H9 (cell line): ENCODE results near the gene CAMK2B. TPM values are rescaled to one million over a fixed set of nuclear protein-coding genes. Genes with fewer than 3 reads are reported as not detected.

Experiments used
- DNase-seq: peaks from one replicate; pipeline ENCODE4 v3.0.0-alpha.2; 2017
- H2AFZ ChIP-seq: one replicate; pipeline ENCODE4 v1.6.1; 2013; ENCODE audit warnings: mild to moderate bottlenecking, low read length, control low read depth, moderate library complexity
- H2AK5ac ChIP-seq: 2 replicates; pipeline ENCODE4 v1.6.1; 2013; ENCODE audit warnings: low read length, control low read depth, mixed read lengths; ENCODE audit not compliant: insufficient read length
- H2BK120ac ChIP-seq: one replicate; pipeline ENCODE4 v1.6.1; 2013; ENCODE audit warnings: low read depth, mild to moderate bottlenecking, low read length, control low read depth, inconsistent platforms; ENCODE audit not compliant: poor library complexity, severe bottlenecking
- H2BK12ac ChIP-seq: 2 replicates; pipeline ENCODE4 v1.6.1; 2013; ENCODE audit warnings: low read length, control low read depth, mixed read lengths, low read depth; ENCODE audit not compliant: insufficient read length
- H2BK15ac ChIP-seq: 2 replicates; pipeline ENCODE4 v1.6.1; 2013; ENCODE audit warnings: low read depth, low read length, control low read depth
- H2BK20ac ChIP-seq: one replicate; pipeline ENCODE4 v1.6.1; 2013; ENCODE audit warnings: low read depth, mild to moderate bottlenecking, low read length, control low read depth, inconsistent platforms; ENCODE audit not compliant: poor library complexity, severe bottlenecking
- H2BK5ac ChIP-seq: 2 replicates; pipeline ENCODE4 v1.6.1; 2013; ENCODE audit warnings: low read length, control low read depth, mixed read lengths; ENCODE audit not compliant: insufficient read length
- H3K14ac ChIP-seq: 2 replicates; pipeline ENCODE4 v1.6.1; 2013; ENCODE audit warnings: low read length, control low read depth; ENCODE audit not compliant: insufficient read depth
- H3K18ac ChIP-seq: 2 replicates; pipeline ENCODE4 v1.6.1; 2013; ENCODE audit warnings: low read depth, mild to moderate bottlenecking, mixed read lengths, low read length, control low read depth; ENCODE audit not compliant: insufficient read length
- H3K23ac ChIP-seq: 2 replicates; pipeline ENCODE4 v1.6.1; 2013; ENCODE audit warnings: low read length, control low read depth, mixed read lengths, low read depth; ENCODE audit not compliant: insufficient read length
- H3K23me2 ChIP-seq: 2 replicates; pipeline ENCODE4 v1.6.1; 2013; ENCODE audit warnings: low read depth, mild to moderate bottlenecking, mixed read lengths, low read length, control low read depth; ENCODE audit not compliant: insufficient read length, poor library complexity, severe bottlenecking
- H3K27ac ChIP-seq: 2 replicates; pipeline ENCODE4 v1.5.1; 2013; ENCODE audit warnings: low read length, control low read depth, mixed read lengths, low read depth; ENCODE audit not compliant: insufficient read length
- H3K27me3 ChIP-seq: 2 replicates; pipeline ENCODE4 v1.6.1; 2013; ENCODE audit warnings: low read length, control low read depth, inconsistent platforms; ENCODE audit not compliant: insufficient read depth
- H3K4ac ChIP-seq: 2 replicates; pipeline ENCODE4 v1.6.1; 2013; ENCODE audit warnings: low read depth, mild to moderate bottlenecking, control low read depth, inconsistent platforms, low read length, moderate library complexity
- H3K4me1 ChIP-seq: 2 replicates; pipeline ENCODE4 v1.6.1; 2013; ENCODE audit warnings: low read length, control low read depth, inconsistent platforms; ENCODE audit not compliant: insufficient read depth
- H3K4me2 ChIP-seq: 2 replicates; pipeline ENCODE4 v1.6.1; 2013; ENCODE audit warnings: low read length, control low read depth, mixed read lengths; ENCODE audit not compliant: insufficient read length, insufficient read depth
- H3K56ac ChIP-seq: 2 replicates; pipeline ENCODE4 v1.6.1; 2013; ENCODE audit warnings: low read depth, mild to moderate bottlenecking, mixed read lengths, low read length, control low read depth; ENCODE audit not compliant: insufficient read length
- H3K79me1 ChIP-seq: 2 replicates; pipeline ENCODE4 v1.6.1; 2013; ENCODE audit warnings: low read depth, mild to moderate bottlenecking, moderate library complexity, low read length, control low read depth, inconsistent platforms; ENCODE audit not compliant: insufficient read depth, poor library complexity, severe bottlenecking
- H3K79me2 ChIP-seq: 2 replicates; pipeline ENCODE4 v1.6.1; 2013; ENCODE audit warnings: low read length, control low read depth, inconsistent platforms; ENCODE audit not compliant: insufficient read depth
- H3K9ac ChIP-seq: 2 replicates; pipeline ENCODE4 v1.6.1; 2013; ENCODE audit warnings: low read length, control low read depth, mixed read lengths; ENCODE audit not compliant: insufficient read length; ENCODE audit errors: extremely low read depth
- H3K9me3 ChIP-seq: one replicate; pipeline ENCODE4 v1.6.1; 2013; ENCODE audit warnings: low read depth, low read length, inconsistent platforms; ENCODE audit not compliant: control insufficient read depth
- H3T11ph ChIP-seq: one replicate; pipeline ENCODE4 v1.6.1; 2013; ENCODE audit warnings: mild to moderate bottlenecking, low read length, control low read depth, inconsistent platforms
- H4K20me1 ChIP-seq: one replicate; pipeline ENCODE4 v1.6.1; 2013; ENCODE audit not compliant: control insufficient read depth, insufficient read length, insufficient read depth
- H4K5ac ChIP-seq: 2 replicates; pipeline ENCODE4 v1.6.1; 2013; ENCODE audit warnings: low read depth, mild to moderate bottlenecking, mixed read lengths, low read length, control low read depth; ENCODE audit not compliant: insufficient read length
- H4K8ac ChIP-seq: replicated peaks from 2 replicates; pipeline ENCODE4 v1.6.1; 2013; ENCODE audit warnings: low read length, control low read depth, mixed read lengths, low read depth; ENCODE audit not compliant: insufficient read length
- H4K91ac ChIP-seq: 2 replicates; pipeline ENCODE4 v1.6.1; 2013; ENCODE audit warnings: low read depth, mild to moderate bottlenecking, moderate library complexity, mixed read lengths, low read length, control low read depth; ENCODE audit not compliant: insufficient read length
- H3K27ac Mint-ChIP-seq, 3 experiments: 2 replicates in 2 of 3; 3 replicates in 1 of 3; pipeline ENCODE4 v1.8.0; 2020 to 2021; ENCODE audit warnings: mixed read lengths in 3 of 3, mild to moderate bottlenecking in 1 of 3, moderate library complexity in 1 of 3
- H3K27me3 Mint-ChIP-seq: 2 replicates; pipeline ENCODE4 v1.8.0; 2021; ENCODE audit warnings: low read depth, mild to moderate bottlenecking, moderate library complexity, mixed read lengths
- H3K36me3 Mint-ChIP-seq, 3 experiments: 2 replicates in 2 of 3; 3 replicates in 1 of 3; pipeline ENCODE4 v1.8.0; 2020 to 2021; ENCODE audit warnings: low read depth in 3 of 3, mixed read lengths in 3 of 3; ENCODE audit not compliant: insufficient read depth in 1 of 3
- H3K4me1 Mint-ChIP-seq, 2 experiments: 2 replicates each; pipeline ENCODE4 v1.8.0; 2020; ENCODE audit warnings: mixed read lengths in 2 of 2
- H3K4me3 Mint-ChIP-seq, 2 experiments: 2 replicates in 1 of 2; 3 replicates in 1 of 2; pipeline ENCODE4 v1.8.0; 2020 to 2021; ENCODE audit warnings: mild to moderate bottlenecking in 2 of 2, mixed read lengths in 2 of 2, moderate library complexity in 1 of 2
- H3K9me3 Mint-ChIP-seq, 2 experiments: 2 replicates in 1 of 2; 3 replicates in 1 of 2; pipeline ENCODE4 v1.8.0; 2020; ENCODE audit warnings: mild to moderate bottlenecking in 2 of 2, mixed read lengths in 2 of 2, moderate library complexity in 1 of 2
- WGBS: extraction: QIAGEN DNeasy Blood & Tissue Kit; methylation state at CpG from one replicate; pipeline ENCODE4 v1.1.7; 2013; ENCODE audit warnings: missing lambda C conversion rate, low lambda C conversion rate, mixed read lengths; ENCODE audit not compliant: insufficient read length; ENCODE audit errors: extremely low coverage; 5-methylcytosine and 5-hydroxymethylcytosine counted together
- total RNA-seq: library from RNA; stranded (reverse); gene quantifications from 2 replicates; pipeline ENCODE4 v1.2.1, GENCODE V29; 2021
- TF ChIP-seq, protein P1 (sequence below): fragments of 200-600 bp; sonication (generic); conservative IDR thresholded peaks from 3 replicates; pipeline ENCODE4 v1.8.0; 2021; ENCODE audit warnings: antibody characterized with exemption, mild to moderate bottlenecking

Gene CAMK2B
- total RNA-seq, 1 experiment from 2014 or later: 0.17 TPM

DNA sequence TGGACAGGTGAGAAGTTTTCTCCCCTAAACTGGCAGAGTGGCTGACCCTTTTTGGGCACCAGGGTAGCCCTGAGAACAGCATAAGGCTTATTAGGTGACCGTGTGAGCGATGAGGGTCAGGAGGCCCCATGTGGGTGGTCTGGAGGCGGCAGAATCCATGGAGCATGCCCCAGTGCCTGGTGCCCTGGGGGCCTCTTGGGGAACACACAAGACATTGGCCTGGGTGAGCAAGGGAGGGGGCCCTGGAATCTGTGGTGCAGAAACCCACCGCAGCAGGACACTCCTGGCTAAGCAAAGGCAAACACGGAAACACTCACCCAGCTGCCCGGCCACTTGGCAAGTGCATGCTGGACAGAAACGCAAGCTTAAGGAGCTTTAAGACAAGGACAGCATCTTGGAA lies 95.1 kb downstream of the CAMK2B start:
- Mint-ChIP-seq H3K9me3 (no peaks in the 10 kb centered on the region), H3K4me3 (no peak overlapping the region), H3K27ac (no peak overlapping the region), H3K36me3 (no peaks in the 10 kb centered on the region), H3K4me1 (peaks cover 0 to 7% of the 10 kb centered on the region in 2 experiments; a peak in 2 of 4 replicates), H3K27me3 (no peaks in the 10 kb centered on the region; the same call in 1 of the 2 replicates)
- H3T11ph ChIP-seq: no peak overlapping the region
- no peak overlapping the region for H3K4me2 ChIP-seq
- H3K9ac ChIP-seq: no peak overlapping the region
- H3K27ac ChIP-seq: no peak overlapping the region
- no peak for DNase-seq
- TF ChIP-seq, protein P1, sequence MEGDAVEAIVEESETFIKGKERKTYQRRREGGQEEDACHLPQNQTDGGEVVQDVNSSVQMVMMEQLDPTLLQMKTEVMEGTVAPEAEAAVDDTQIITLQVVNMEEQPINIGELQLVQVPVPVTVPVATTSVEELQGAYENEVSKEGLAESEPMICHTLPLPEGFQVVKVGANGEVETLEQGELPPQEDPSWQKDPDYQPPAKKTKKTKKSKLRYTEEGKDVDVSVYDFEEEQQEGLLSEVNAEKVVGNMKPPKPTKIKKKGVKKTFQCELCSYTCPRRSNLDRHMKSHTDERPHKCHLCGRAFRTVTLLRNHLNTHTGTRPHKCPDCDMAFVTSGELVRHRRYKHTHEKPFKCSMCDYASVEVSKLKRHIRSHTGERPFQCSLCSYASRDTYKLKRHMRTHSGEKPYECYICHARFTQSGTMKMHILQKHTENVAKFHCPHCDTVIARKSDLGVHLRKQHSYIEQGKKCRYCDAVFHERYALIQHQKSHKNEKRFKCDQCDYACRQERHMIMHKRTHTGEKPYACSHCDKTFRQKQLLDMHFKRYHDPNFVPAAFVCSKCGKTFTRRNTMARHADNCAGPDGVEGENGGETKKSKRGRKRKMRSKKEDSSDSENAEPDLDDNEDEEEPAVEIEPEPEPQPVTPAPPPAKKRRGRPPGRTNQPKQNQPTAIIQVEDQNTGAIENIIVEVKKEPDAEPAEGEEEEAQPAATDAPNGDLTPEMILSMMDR: no peak
- no peak overlapping the region for H4K5ac ChIP-seq
- no peaks in the 10 kb centered on the region for H3K27me3 ChIP-seq
- H3K79me2 ChIP-seq: no peaks in the 10 kb centered on the region
- no peaks in the 10 kb centered on the region for H3K9me3 ChIP-seq
- no peaks in the 10 kb centered on the region for H4K20me1 ChIP-seq
- H2BK15ac ChIP-seq: no peak overlapping the region
- H2AFZ ChIP-seq: no peak overlapping the region
- no peak overlapping the region for H4K91ac ChIP-seq
- H3K4me1 ChIP-seq: no peaks in the 10 kb centered on the region
- no peak overlapping the region for H3K4ac ChIP-seq
- H2BK5ac ChIP-seq: no peak overlapping the region
- H4K8ac ChIP-seq: no peak overlapping the region
- H2AK5ac ChIP-seq: no peak overlapping the region
- no peaks in the 10 kb centered on the region for H3K23me2 ChIP-seq
- no peak overlapping the region for H3K14ac ChIP-seq
- H3K23ac ChIP-seq: no peak overlapping the region
- WGBS: no CpG with 5 or more reads among the region's 7 CpGs
- no peak overlapping the region for H3K56ac ChIP-seq
- H2BK20ac ChIP-seq: no peak overlapping the region
- no peaks in the 10 kb centered on the region for H3K79me1 ChIP-seq
- no peak overlapping the region for H2BK120ac ChIP-seq
- H2BK12ac ChIP-seq: no peak overlapping the region
- no peak overlapping the region for H3K18ac ChIP-seq
